SK-MEL-5 (cell line): ENCODE results near the gene SMIM31. TPM values are rescaled to one million over a fixed set of nuclear protein-coding genes. Genes with fewer than 3 reads are reported as not detected.

ENCODE experiments used
- DNase-seq: peaks from one replicate; pipeline ENCODE4 v3.0.0-alpha.2; 2016; ENCODE audit warnings: low read depth, low spot score
- in situ Hi-C: cut with HindIII; loops from 2 replicates; pipeline ENCODE4 v1.10.0; 2016; ENCODE audit warnings: low sequenced_read_pairs, high pct_unique_total_duplicates, low pct_unique_long_range_greater_than_20kb
- total RNA-seq: library from RNA; depleted of rRNA; stranded (reverse); fragments of >200 nt; shearing (Covaris generic); gene quantifications from 2 replicates; pipeline ENCODE4 v1.2.3, GENCODE V29; 2014

SMIM31 gene
- total RNA-seq, 1 experiment from 2014 or later = 0.26 TPM

DNA sequence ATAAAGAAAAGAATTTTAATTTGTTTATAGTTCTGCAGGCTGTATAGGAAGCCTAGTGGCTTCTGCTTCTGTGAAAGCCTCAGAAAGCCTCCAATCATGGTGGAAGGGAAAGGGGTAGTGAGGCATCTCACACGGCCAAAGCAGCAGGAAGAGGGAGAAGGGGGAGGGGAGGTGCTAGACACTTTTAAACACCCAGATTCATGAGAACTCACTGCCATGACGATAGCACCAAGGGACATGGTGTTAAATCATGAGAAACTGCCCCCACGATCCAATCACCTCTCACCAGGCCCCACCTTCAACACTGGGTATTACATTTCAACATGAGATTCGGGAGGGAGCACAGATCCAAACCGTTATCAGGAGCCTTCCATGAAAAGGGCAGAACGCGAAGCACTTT lies 18.1 kb downstream of the SMIM31 start:
- no peak for DNase-seq

DNA sequence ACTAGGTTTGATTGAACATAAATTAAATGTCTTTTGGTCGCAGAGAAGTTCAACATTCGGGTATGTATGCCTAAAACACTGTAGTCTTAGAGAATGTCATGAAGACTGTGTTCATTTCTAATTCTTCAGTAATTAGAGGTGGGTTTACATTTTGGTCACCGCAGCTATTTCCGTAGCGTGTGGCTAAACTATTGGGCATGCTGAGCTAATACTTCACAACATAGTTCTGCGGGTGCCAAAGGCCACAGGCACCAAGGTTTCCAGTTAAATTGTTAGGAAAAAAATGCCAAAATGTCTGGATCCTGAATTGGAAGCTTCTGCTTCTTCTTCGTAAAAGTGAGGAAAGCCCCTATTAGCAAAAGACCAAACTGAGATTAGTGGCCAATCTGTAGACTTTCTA lies 25.1 kb downstream of the SMIM31 start:
- in situ Hi-C loops = no loop called here
- DNase-seq = no peak

More for the DNA sequence above, 18.1 kb downstream of the SMIM31 start:
- in situ Hi-C loops = no loop called here

- DNase-seq = peak; percentile 68
- in situ Hi-C loops = no loop called here
Measured at GRCh38 chr4:164779811-164780216, 25.9 kb downstream of the SMIM31 start.

GRCh38 chr4:164780839-164781238 lies 26.9 kb downstream of the SMIM31 start:
- DNase-seq = no peak
- in situ Hi-C loops = no loop called here

- DNase-seq = no peak
- in situ Hi-C loops = no loop called here
Measured at GRCh38 chr4:164783976-164784375, 30.0 kb downstream of the SMIM31 start.

DNA sequence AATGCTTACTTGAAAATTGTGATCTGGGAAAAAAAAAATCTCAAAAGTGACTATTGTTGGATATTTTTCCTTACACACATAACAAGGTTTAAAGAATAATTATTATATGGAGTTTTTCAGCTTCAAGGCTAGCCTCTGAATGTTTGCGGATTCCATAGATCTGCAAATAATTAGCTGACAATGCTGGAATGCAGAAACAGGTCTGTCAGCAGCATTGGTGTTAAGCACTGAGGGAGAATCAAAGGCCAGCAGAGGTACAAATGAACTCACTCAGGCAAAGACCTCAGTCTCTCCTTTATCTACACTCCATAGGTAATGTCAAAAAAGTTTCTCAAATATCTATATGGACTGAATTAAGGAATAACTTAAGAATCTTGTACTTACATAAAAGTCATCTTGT lies 35.1 kb downstream of the SMIM31 start:
- DNase-seq = no peak
- in situ Hi-C loops = no loop called here

- DNase-seq = no peak
- in situ Hi-C loops = no loop called here
Measured at GRCh38 chr4:164790249-164790648, 36.3 kb downstream of the SMIM31 start.

DNA sequence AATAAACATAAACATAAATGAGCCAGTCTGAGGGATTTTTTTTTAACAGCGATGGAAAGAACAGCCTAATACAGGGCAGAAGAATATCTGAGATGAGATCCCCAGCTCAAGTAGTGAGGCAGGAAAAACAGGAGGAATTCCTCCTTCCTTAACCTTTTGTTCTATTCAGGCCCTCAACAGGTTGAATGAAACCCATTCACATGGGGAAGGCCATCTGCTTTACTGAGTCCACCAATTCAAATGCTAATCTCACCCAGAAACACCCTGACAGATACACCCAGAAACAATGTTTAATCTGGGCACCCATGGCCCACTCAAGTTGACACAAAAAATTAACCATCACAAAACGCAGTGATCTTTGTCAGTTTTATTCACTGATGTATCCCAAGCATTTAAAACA lies 45.5 kb downstream of the SMIM31 start:
- DNase-seq = no peak
- in situ Hi-C loops = no loop called here

DNA sequence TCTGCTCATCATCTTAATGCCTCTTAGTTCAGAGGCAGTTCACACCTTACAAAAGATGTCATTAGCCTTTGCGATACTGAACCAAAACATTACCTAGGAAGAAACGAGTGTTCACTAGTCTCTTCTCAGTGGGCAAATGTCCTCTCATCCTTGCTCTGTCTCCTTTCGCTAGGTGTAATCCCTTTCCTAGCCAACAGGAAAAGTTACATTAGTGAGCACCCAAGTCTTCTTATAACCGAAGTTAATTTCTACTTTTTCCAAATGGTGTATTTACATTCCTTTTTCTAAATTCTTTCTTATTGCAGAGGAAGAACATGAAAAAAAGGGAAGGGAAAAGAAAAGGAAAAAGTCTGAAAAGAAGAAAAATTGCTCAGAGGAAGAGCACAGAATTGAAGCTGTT lies 46.9 kb downstream of the SMIM31 start:
- in situ Hi-C loops = no loop called here
- no peak for DNase-seq

- no peak for DNase-seq
Measured at GRCh38 chr4:164802301-164802901, 48.5 kb downstream of the SMIM31 start.

GRCh38 chr4:164803702-164804101 lies 49.8 kb downstream of the SMIM31 start:
- DNase-seq = no peak
- in situ Hi-C loops = no loop called here

More at GRCh38 chr4:164802301-164802901, 48.5 kb downstream of the SMIM31 start:
- in situ Hi-C loops = no loop called here

DNA sequence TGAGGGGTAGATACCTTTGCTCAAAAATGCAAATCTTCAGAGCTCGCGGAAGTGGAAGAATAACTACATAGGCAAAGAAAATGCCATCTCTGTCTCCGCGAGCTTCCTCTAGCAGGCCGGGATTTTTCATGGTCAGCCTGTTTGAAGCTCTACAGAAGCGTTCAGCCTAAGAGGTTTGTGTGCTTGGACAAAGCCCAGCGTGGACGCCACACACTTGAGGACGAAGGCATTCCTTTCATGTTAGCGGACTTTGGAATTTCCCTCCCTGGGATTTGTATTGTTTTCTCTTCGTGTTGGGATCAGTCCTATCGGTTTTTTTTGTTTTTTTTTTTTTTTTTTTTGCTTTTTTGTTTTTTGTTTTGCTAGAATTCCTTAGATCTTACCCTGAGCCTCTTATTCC lies 53.7 kb downstream of the SMIM31 start:
- in situ Hi-C loops = no loop called here
- no peak for DNase-seq

DNA sequence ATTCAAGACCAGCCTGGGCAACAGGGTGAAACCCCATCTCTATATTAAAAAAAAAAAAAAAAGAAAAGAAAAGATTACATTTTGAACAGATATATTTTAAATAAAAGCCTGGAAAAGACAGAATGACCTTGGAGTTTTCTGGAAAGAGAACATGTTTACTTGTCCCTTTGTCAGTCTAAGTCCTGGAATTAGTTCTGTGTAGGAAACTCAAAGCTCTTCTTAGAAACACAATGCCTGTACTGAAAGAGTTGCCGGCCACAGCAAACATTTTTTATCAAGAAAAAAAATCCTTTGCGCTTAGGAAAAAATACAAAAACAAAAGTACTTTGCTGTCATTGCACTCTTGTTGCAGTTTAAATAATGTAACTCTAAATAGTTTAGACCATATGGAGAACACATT lies 59.6 kb downstream of the SMIM31 start:
- no peak for DNase-seq
- in situ Hi-C loops = no loop called here

DNA sequence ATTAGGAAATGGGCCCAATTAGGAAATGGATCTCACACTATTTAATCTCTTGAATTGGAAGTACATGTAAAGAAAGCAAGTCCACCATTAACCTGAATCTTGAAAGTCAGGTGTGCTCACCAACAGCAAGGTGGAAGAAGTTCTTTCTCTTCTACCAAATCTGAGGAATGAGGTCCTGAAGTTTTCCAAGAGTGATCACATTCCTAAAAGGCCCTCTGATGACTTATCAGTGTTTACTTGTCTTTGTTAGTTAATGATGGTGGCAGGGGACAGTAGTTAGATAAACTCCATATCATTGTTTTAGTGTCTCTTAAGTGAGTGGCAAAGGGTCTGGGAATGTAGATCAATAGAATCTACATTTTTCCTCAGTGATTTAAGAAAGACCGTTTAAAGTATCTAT lies 61.8 kb downstream of the SMIM31 start:
- no peak for DNase-seq
- in situ Hi-C loops = no loop called here

- in situ Hi-C loops = no loop called here
- DNase-seq = peak; percentile 70
Measured at GRCh38 chr4:164819366-164819765, 65.4 kb downstream of the SMIM31 start.

DNA sequence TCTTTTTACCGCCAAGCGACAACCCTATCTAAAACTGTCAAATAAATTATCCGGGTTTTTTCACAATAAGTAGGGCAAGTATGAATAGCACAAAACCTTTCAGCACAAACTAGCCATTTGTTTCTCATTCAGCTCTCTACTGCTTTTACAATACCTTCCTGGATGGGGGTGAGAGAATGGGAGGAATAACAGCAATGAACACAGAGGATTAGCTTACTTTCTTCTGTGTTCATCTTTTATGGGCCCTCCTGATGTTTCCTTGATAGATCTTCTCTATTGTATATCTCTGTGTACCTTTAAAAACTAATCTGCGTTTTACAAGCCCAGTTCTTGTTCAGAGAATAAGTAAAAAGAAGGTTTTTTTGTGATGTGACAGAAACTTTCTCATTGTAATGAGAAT lies 67.8 kb downstream of the SMIM31 start:
- DNase-seq = no peak
- in situ Hi-C loops = no loop called here

DNA sequence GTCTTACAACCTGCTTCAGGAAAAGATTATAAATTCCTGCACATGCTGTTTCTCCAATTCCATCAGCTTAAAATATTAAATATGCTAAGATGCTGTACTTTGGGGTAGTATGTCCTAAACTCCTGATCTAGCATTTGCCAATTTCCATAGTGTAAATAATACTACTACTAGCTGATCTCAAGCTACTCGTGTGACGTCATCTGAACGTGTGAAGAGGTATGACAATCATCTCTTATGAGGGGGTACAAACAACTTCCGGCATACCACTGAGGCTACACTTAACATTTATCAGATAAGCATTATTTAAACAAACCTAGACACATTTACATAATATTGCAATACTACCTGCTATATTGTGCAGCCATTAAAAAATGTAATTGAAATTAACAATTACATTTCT lies 70.7 kb downstream of the SMIM31 start:
- DNase-seq = no peak
- in situ Hi-C loops = no loop called here

DNA sequence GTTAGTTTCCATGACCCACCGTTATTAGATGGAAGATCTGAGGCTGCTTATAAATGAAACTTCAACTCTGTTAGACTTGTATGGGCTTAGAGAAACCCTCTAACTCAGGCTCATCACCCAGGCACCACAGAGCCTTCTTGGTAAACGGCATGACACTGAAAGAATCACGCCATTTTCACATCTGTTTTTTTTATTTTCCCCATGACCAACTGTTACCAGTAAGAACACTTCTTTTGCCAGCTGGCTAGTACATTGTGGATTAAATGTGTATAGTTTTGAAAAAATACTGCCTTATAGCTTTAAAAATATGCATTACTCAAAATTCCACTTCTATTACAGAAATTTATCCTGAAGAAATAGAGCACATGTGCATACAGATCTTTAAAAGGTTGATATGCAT lies 75.0 kb downstream of the SMIM31 start:
- DNase-seq = no peak
- in situ Hi-C loops = no loop called here

DNA sequence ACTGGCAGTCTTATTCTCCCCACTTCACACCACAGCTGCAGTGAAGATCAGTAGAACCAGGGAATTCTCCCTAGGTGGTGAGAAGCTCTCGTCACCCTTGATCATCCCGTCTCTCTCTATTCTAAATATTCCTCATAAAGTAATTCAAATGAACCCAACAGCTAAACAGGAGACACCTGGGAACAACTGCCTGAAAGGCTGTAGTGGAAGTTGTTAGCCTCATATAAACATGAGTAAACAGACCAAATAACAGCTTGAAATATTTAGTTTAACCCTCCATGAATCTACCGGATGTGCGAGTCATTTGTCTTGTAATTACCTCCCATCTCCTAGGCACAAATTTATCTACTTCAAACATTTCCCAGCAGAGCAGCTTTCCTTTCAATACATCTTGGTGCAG lies 92.6 kb downstream of the SMIM31 start:
- in situ Hi-C loops = no loop called here
- no peak for DNase-seq

DNA sequence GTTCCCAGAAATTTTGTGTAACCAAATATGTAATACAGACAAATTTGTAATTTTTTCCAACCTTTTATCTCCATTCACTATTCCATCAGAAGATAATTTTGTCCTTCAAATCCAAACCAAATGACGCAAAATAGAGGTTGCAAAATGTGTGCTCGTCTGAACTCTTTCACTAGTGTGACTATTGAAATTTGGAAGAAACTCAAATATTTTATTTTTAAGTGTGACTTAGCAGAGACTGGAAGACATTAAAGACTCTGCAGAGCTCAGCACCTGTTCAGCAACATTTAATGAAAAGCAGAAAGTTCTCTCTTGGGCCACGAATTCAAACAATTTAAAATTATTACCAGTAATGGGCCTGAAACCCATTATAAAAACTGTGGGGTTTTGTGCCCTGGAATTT lies 93.1 kb downstream of the SMIM31 start:
- in situ Hi-C loops = no loop called here
- DNase-seq = no peak
